ENCODE data around the gene LPA.

The LPA gene

DNA sequence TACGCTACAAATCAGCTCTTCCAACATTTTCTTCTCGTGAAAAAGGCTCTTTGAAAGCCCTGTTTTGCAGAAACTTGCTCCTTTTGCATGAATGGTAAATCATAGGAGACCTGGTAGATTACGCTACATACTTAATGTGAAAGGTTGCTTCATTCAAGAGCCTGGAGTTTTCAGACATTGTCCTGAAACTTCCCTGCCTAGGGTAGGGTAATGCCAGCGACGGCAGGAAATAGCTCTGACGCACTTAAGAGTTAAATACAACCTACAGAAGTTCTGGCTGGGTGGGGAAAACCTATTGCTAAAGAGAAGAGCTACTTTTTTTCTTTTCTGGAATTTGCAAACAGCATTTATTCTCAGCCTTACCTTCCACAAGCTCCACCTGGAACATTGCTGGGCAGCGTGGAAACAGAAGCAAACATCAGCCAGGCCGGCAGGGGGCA, 144.5 kb downstream of the LPA start:
- DNase-seq (ENCODE audit: low spot score in 2 of 2), result no peak
- peaks cover 2% of the 10 kb centered on the region for H3K4me1 Mint-ChIP-seq
- H3K36me3 Mint-ChIP-seq, result no peaks in the 10 kb centered on the region

DNA sequence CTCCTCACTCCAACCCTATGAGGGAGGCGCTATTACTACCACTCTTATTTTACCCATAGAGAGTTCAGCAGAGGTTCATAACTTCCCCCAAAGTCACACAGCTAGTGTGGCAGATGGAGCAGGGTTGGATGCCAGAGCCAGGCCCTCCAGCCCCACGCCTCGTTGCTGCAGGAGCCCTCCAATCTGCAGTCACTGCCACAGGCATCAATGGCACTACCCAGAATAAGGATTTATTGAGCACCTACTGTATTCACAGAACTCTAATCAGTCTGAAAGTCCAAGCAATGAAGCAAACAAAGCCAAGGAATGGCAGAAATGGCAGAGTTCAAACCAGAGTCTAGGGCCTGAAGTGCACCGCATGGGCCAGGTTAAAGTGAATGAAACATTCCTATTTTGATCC, 144.9 kb downstream of the LPA start:
- Mint-ChIP-seq H3K27ac (no peak overlapping the region), H3K27me3 (peaks cover 2% of the 10 kb centered on the region), H3K4me1 (peaks cover 2% of the 10 kb centered on the region), H3K36me3 (no peaks in the 10 kb centered on the region), H3K4me3 (peak overlapping the region; percentile 92), H3K9me3 (no peaks in the 10 kb centered on the region)
- ATAC-seq (ENCODE audit: low read depth) (no peak), DNase-seq (ENCODE audit: low spot score in 2 of 2) (no peak)

More for the DNA sequence above, 144.5 kb downstream of the LPA start:
- peaks cover 2% of the 10 kb centered on the region for H3K27me3 Mint-ChIP-seq
- H3K4me3 Mint-ChIP-seq, result peak overlapping the region; percentile 92
- H3K27ac Mint-ChIP-seq, result peak overlapping the region; percentile 82
- ATAC-seq (ENCODE audit: low read depth), result peak; percentile 69
- H3K9me3 Mint-ChIP-seq, result no peaks in the 10 kb centered on the region

- DNase-seq (ENCODE audit: low spot score in 2 of 2), result no peak
- Mint-ChIP-seq H3K4me3 (no peak overlapping the region), H3K27me3 (peaks cover 7% of the 10 kb centered on the region)
Observed at GRCh38 chr6:160513836-160514235, 150.2 kb downstream of the LPA start.

DNA sequence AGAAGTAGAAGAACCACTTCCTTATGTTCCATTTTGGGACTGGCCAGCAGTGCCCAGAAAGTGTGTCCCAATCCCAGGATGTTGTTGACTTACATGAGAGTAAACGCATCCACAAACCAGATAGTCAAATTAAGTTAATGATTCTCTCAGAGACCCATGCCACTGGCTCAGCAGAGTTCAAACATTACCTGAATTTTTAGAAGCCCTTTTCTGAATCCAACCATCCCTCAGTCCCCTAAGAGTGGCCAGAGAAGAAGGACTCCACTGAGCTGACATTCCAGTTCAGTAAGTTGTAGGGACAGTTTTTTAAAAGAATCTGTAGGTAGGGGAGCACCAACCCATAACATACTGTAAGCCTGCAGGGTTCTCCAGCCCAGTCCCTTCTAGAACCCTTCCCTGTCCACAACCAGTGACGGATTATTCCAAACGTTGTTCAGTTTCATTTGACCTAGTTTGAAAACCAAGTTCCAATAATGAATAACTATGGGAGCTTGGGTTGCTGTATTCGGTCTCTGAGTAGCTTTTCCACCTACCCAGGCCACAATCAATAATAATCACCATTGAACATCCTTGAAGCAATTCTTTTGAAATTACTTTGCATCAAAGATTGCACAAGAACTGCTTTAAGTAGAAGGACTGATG, 153.0 kb downstream of the LPA start:
- ATAC-seq (ENCODE audit: low read depth) (no peak), DNase-seq (ENCODE audit: low spot score in 2 of 2) (no peak)
- Mint-ChIP-seq H3K9me3 (no peaks in the 10 kb centered on the region), H3K4me3 (no peak overlapping the region), H3K36me3 (peaks cover 1% of the 10 kb centered on the region), H3K27ac (no peak overlapping the region), H3K4me1 (peaks cover 3% of the 10 kb centered on the region), H3K27me3 (peaks cover 5% of the 10 kb centered on the region)

More at GRCh38 chr6:160513836-160514235, 150.2 kb downstream of the LPA start:
- H3K4me1 Mint-ChIP-seq, result no peaks in the 10 kb centered on the region
- H3K36me3 Mint-ChIP-seq, result no peaks in the 10 kb centered on the region
- no peak overlapping the region for H3K27ac Mint-ChIP-seq
- H3K9me3 Mint-ChIP-seq, result no peaks in the 10 kb centered on the region
- ATAC-seq (ENCODE audit: low read depth), result no peak

DNA sequence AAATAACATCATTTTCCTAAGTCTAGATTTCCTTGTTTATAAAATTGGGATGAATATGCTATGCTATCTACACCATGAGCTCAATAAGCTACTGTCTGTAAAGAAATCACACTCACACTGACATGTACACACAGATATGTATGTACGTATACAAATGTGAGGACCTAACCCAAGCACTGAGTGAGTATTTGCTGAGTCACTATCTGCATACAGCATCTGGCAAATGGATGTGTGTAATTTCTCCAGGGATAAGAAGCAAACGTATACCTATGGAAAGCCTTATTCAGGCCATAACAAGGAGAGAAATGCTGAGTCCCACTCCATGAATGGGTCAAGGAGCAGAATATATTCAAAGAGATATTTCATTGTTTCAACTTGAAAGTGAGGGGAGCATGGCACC, 153.9 kb downstream of the LPA start:
- Mint-ChIP-seq H3K4me1 (peaks cover 3% of the 10 kb centered on the region), H3K4me3 (no peak overlapping the region), H3K9me3 (no peaks in the 10 kb centered on the region), H3K27me3 (peaks cover 4% of the 10 kb centered on the region), H3K27ac (no peak overlapping the region), H3K36me3 (peaks cover 2% of the 10 kb centered on the region)
- ATAC-seq (ENCODE audit: low read depth) (no peak), DNase-seq (ENCODE audit: low spot score in 2 of 2) (no peak)

- Mint-ChIP-seq H3K27me3 (peaks cover 6% of the 10 kb centered on the region), H3K27ac (no peak overlapping the region), H3K4me1 (peaks cover 3% of the 10 kb centered on the region), H3K9me3 (no peaks in the 10 kb centered on the region), H3K36me3 (peaks cover 3% of the 10 kb centered on the region), H3K4me3 (no peak overlapping the region)
- ATAC-seq (ENCODE audit: low read depth) (no peak), DNase-seq (ENCODE audit: low spot score in 2 of 2) (no peak)
Observed at GRCh38 chr6:160509610-160510009, 154.5 kb downstream of the LPA start.

DNA sequence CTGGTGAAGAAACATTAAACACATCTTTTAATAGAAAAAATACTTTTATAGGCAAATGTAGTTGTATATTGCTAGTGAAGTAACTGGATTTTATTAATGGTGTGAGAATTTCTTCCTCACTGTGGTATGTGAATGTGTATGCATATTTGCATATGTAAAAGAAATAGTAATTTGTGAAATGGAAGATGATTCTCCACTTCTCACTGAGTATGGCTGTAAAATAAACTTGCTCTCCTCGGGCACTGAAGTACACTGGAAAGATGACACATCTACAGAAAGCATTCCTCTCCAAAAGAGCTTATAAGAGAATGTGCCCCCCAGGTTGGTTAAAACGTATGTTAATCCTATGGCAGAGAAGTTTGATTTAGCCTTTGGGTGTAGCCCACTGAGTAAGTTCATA, 155.5 kb downstream of the LPA start:
- peaks cover 9% of the 10 kb centered on the region for H3K36me3 Mint-ChIP-seq
- peaks cover 6% of the 10 kb centered on the region for H3K27me3 Mint-ChIP-seq
- no peak for ATAC-seq (ENCODE audit: low read depth)
- no peak for DNase-seq (ENCODE audit: low spot score in 2 of 2)
- no peak overlapping the region for H3K4me3 Mint-ChIP-seq
- no peaks in the 10 kb centered on the region for H3K9me3 Mint-ChIP-seq
- H3K27ac Mint-ChIP-seq, result no peak overlapping the region
- H3K4me1 Mint-ChIP-seq, result peaks cover 3% of the 10 kb centered on the region

DNA sequence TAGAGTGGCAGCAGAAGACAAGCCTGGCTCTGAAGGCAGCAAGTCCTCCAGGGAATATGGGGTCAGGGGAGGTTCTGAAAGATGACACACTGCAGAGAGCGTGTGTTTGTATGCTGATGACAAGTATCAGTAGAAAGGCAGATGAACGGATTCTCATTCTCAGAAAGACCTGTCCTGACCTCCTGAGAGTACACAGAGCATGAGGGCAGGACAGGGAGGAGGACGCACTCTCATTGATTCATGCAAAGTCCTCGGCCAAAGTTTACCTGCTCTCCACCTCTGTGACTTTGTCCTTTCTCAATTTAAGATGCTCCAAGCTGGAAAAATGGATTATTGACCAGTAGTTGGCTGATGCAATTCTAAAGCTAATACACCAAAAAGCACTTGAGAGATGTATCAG, 156.7 kb downstream of the LPA start:
- H3K36me3 Mint-ChIP-seq, result peaks cover 9% of the 10 kb centered on the region
- H3K27me3 Mint-ChIP-seq, result peaks cover 3% of the 10 kb centered on the region
- no peak for ATAC-seq (ENCODE audit: low read depth)
- DNase-seq (ENCODE audit: low spot score in 2 of 2), result no peak
- H3K27ac Mint-ChIP-seq, result no peak overlapping the region
- peaks cover 3% of the 10 kb centered on the region for H3K4me1 Mint-ChIP-seq
- H3K4me3 Mint-ChIP-seq, result no peak overlapping the region
- H3K9me3 Mint-ChIP-seq, result peaks cover 2% of the 10 kb centered on the region

- Mint-ChIP-seq H3K4me3 (no peak overlapping the region), H3K9me3 (peaks cover 2% of the 10 kb centered on the region), H3K27ac (no peak overlapping the region), H3K36me3 (peaks cover 9% of the 10 kb centered on the region), H3K27me3 (peaks cover 3% of the 10 kb centered on the region), H3K4me1 (peaks cover 3% of the 10 kb centered on the region)
- DNase-seq (ENCODE audit: low spot score in 2 of 2), result no peak
- ATAC-seq (ENCODE audit: low read depth), result no peak
Observed at GRCh38 chr6:160505970-160506369, 158.1 kb downstream of the LPA start.

- no peak overlapping the region for H3K27ac Mint-ChIP-seq
- peaks cover 6% of the 10 kb centered on the region for H3K27me3 Mint-ChIP-seq
- DNase-seq (ENCODE audit: low spot score in 2 of 2) (no peak), ATAC-seq (ENCODE audit: low read depth) (no peak)
- peaks cover 2% of the 10 kb centered on the region for H3K9me3 Mint-ChIP-seq
- H3K4me1 Mint-ChIP-seq, result no peaks in the 10 kb centered on the region
- no peak overlapping the region for H3K4me3 Mint-ChIP-seq
- H3K36me3 Mint-ChIP-seq, result peaks cover 20% of the 10 kb centered on the region
Observed at GRCh38 chr6:160500639-160501038, 163.4 kb downstream of the LPA start.

DNA sequence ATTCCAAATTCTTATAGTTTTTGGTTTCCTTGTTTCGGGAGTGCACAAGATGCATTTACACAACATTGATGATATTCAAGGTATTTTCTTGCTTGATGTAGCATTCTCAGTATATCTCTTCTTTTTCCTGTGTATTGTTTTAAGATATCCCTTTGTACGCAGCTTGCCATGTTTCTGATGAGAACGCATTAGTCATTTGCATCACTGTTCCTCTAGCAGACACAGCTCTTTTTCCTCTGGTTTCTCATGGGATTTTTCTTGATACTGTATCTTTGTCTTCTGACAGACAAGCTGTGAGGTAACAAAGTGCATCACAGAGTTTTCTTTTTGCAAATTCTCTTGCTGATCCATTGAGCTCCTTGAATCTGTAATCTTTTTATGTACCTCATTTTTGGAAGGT, 169.5 kb downstream of the LPA start:
- peaks cover 2% of the 10 kb centered on the region for H3K27me3 Mint-ChIP-seq
- H3K4me1 Mint-ChIP-seq, result no peaks in the 10 kb centered on the region
- H3K9me3 Mint-ChIP-seq, result no peaks in the 10 kb centered on the region
- no peak overlapping the region for H3K4me3 Mint-ChIP-seq
- DNase-seq (ENCODE audit: low spot score in 2 of 2), result no peak
- H3K27ac Mint-ChIP-seq, result no peak overlapping the region
- no peak for ATAC-seq (ENCODE audit: low read depth)
- H3K36me3 Mint-ChIP-seq, result peaks cover 9% of the 10 kb centered on the region

DNA sequence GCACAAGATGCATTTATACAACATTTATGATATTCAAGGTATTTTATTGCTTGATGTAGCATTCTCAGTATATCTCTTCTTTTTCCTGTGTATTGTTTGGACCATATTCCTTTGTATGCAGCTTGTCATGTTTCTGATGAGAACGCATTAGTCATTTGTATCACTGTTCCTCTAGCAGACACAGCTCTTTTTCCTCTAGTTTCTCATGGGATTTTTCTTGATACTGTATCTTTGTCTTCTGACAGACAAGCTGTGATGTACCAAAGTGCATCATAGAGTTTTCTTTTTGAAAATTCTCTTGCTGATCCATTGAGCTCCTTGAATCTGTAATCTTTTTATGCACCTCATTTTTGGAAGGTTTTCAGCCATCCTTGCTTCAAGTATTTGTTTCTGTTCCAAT, 175.0 kb downstream of the LPA start:
- no peaks in the 10 kb centered on the region for H3K9me3 Mint-ChIP-seq
- no peaks in the 10 kb centered on the region for H3K27me3 Mint-ChIP-seq
- no peak overlapping the region for H3K27ac Mint-ChIP-seq
- no peaks in the 10 kb centered on the region for H3K4me1 Mint-ChIP-seq
- DNase-seq (ENCODE audit: low spot score in 2 of 2) (no peak), ATAC-seq (ENCODE audit: low read depth) (no peak)
- H3K36me3 Mint-ChIP-seq, result peaks cover 6% of the 10 kb centered on the region
- no peak overlapping the region for H3K4me3 Mint-ChIP-seq

GRCh38 chr6:160487116-160487515, 177.0 kb downstream of the LPA start:
- no peaks in the 10 kb centered on the region for H3K4me1 Mint-ChIP-seq
- no peak for ATAC-seq (ENCODE audit: low read depth)
- peaks cover 15% of the 10 kb centered on the region for H3K36me3 Mint-ChIP-seq
- H3K27ac Mint-ChIP-seq, result no peak overlapping the region
- no peaks in the 10 kb centered on the region for H3K27me3 Mint-ChIP-seq
- H3K9me3 Mint-ChIP-seq, result no peaks in the 10 kb centered on the region
- H3K4me3 Mint-ChIP-seq, result no peak overlapping the region
- DNase-seq (ENCODE audit: low spot score in 2 of 2), result no peak

All from memory B cell (primary cell).